K562 treated with DMSO at 1 percent for 12 hours (cell line): ENCODE results near the gene MSANTD1. TPM values are rescaled to one million over a fixed set of nuclear protein-coding genes. Genes with fewer than 3 reads are reported as not detected.

ENCODE experiments used
- total RNA-seq: library from RNA; unstranded; fragments of 300-600 nt; gene quantifications from 2 replicates; pipeline ENCODE4 v1.2.3, GENCODE V29; 2022; ENCODE audit not compliant: insufficient read depth

The MSANTD1 gene
- total RNA-seq, result 0.36 and 0.38 TPM in 2 replicates

GRCh38 chr4:3248811-3249661, at the start of gene MSANTD1:
Gene MSANTD1 (plus strand): TSS chr4:3249159. CDS start chr4:3249223, 64 bp downstream.

DNA sequence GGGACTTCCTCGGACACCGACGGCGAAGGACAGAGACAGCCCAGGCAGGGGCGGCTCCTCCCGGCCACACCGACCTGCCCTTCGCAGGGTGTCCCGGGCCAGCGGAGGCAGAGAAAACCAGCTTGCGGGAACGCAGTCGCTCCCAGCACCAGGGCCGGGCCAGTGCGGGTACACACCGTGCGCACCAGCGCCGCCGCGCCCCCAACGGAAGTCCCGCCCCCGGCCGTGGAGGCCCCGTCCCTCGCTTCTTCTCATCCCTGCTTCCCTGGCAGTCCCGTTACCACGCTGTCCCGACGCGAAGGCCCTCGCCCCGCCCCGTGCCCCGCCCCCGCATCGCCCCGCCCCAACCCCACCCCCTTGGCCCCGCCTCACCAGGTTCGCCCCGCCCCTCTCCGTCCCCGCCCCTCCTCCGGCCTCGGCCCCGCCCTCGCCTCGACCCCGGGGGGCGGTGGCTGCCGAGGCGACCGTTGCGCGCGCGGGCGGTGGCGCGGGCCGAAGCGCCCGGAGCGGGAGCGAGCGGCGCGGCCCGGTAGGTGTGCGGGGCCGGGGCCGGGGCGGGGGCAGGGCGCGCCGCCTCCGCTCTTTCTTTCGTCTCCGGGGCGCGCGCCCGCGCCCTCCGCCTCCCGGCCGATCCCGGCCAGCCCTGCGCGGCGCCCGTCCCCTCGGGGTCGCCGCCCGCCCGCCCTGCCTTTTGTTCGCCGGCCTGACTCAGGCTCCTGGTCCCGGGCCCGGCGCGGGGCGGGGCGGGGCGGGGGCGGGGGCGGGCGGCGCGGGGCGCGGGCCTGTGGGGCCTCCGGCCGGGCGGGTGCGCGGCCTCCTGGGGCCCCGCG, 43.8 kb downstream of the MSANTD1 start, which contains the start of gene RGS12:
Gene RGS12 (plus strand): TSS at position 451 of the 830 bp plus-strand sequence. CDS start 23,150 bp downstream, outside the sequence.

Other genes with a start within 250 kb of the MSANTD1 start
- gene HTT-AS, start 174.6 kb upstream of the MSANTD1 start, total RNA-seq, result not detected in 2 replicates
- gene HTT, start 174.5 kb upstream of the MSANTD1 start, total RNA-seq, result 5.4 and 25.3 TPM in 2 replicates
- gene RGS12, start 43.9 kb downstream of the MSANTD1 start, total RNA-seq, result 8.4 and 29.3 TPM in 2 replicates
- gene HGFAC, start 192.8 kb downstream of the MSANTD1 start, total RNA-seq, result not detected in 2 replicates
- not detected in 2 replicates for gene DOK7, start 214.1 kb downstream of the MSANTD1 start, total RNA-seq